HUDEP-2 (cell line): ENCODE measurements around the gene USB1.

Experiments used
- DNase-seq, 76 experiments: peaks; one replicate each; lab custom pipeline; 2025; ENCODE audit not compliant: unreplicated experiment in 76 of 76; lab: John Stamatoyannopoulos, UW

Gene USB1

GRCh38 chr16:57969451-57970123 lies 31.6 kb upstream of the USB1 start:
- no peak for DNase-seq

GRCh38 chr16:57970319-57970718 lies 30.9 kb upstream of the USB1 start:
- DNase-seq: no peak

GRCh38 chr16:57970970-57971369 lies 30.2 kb upstream of the USB1 start, which contains the start of gene CNGB1:
Gene CNGB1 (minus strand): TSS chr16:57971128. CDS start chr16:57967286, 3,842 bp downstream.
- DNase-seq: no peak

- no peak for DNase-seq
These were observed 29.4 kb upstream of the USB1 start for GRCh38 chr16:57971848-57972247.

- no peak for DNase-seq
These were observed 28.9 kb upstream of the USB1 start for GRCh38 chr16:57972306-57972705.

DNA sequence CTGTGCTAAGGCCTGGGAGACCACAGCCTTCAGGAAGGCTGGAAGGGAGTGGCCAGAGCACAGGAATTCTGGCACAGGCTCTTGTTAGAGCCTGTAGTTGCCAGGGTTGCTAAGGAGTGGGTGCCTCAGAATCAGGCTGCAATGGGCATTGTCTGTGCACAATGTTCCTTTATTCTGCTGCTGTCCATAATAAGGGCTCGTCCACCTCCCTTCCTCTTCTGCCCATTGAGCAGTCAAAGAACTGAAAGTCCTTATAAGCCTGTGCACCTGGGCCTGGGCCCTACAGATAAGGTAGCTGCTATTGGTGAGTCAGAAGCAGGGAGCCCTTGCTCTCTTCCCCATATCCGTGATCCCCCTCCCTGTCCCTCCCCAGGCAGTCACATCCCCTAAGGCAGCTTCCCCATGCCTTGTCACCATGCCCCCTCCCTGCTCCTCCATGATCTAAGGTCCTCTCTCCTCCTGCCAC lies 24.8 kb upstream of the USB1 start:
- DNase-seq: peak in 74 of 76 experiments; percentile 25 to 86 (median 68)

- peak in 45 of 76 experiments; percentile 12 to 58 (median 30) for DNase-seq
These were observed 23.7 kb upstream of the USB1 start for GRCh38 chr16:57977418-57978069.

GRCh38 chr16:57978070-57978465 lies 23.1 kb upstream of the USB1 start:
- DNase-seq: peak in 4 of 76 experiments; percentile 3 to 26 (median 10)

DNA sequence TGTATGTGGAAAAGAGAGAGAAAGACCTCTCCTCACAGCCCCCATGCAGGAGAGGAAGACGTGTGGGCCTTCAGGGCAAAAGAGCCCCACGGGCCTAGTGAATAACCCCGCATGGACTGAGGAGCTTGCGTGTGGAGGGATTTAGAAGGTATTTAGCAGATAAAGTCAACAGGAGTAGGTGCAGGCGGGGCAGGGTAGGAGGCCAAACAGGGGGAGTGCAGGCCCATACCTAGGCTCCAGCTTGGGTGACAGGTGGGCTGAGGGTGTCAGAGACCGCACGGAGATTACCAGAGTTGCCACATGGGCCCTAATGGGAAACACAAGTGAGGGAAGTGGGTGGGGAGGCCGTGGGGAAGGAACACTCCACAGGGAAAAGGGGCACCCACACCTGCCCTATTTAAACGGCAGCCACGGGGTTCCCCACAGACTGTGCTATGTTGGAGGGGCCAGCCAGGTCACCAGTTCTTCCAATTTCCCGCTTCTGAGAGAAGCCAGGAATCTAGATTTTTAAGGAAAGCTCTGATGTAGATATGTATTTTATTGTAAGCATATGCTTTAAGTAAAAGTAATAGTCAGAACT lies 22.1 kb upstream of the USB1 start:
- DNase-seq: no peak

- DNase-seq: no peak
These were observed 19.6 kb upstream of the USB1 start for GRCh38 chr16:57981636-57982035.

DNA sequence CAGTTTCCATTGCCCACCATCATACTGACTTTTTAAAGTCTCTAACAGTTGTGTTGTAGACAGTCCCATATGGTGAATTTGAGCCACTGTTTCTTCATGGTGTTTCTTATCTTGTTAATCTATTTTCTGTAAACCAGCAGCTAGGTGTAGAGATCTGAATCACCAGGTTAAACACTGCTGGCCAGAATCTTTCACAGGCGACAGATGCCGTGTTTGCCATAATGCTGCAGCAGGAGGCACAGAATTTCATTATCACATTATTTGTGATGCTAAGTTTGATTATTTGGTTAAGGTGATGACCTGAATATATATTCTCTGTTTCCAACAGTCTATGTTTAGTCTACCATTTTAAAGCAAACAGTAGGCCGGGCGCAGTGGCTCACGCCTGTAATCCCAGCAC lies 18.8 kb upstream of the USB1 start:
- no peak for DNase-seq

DNA sequence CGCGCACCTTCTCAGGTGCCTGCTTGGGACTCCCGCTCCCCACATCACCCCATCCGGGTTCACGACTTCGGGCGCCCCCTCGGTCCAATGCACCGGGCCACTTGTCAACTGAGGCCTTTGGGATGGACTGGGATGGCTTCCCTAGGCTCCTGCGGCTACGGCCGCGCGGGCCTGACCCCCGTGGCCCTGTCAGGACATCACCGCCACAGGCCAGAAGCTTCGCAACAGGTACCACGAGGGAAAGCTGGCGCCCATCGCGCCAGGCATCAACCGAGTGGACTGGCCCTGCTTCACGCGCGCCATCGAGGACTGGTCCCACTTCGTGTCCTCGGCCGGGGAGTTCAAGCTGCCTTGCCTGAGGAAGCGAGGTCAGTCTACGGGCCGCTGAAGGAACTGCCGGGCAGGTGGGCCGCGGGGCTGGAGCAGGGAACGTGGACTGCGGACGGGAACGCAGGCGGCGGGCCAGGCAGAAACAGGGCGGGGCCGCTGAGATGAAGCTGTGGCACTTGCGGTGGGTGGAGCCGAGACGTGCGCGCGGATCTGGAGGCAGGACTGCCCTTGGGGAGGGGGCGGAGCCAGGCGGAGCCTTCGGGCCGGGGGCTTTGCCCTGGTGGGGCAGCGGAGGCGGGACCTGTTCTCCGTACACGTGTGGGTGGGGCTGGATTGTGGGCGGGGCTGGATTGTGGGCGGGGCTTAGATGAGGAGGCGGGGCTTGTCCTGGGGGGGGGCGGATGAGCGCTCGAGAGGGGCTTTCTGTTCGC lies 16.6 kb upstream of the USB1 start:
- DNase-seq: peak in 73 of 76 experiments; percentile 24 to 89 (median 73)

GRCh38 chr16:57985204-57986181 lies 15.7 kb upstream of the USB1 start:
- DNase-seq: no peak

DNA sequence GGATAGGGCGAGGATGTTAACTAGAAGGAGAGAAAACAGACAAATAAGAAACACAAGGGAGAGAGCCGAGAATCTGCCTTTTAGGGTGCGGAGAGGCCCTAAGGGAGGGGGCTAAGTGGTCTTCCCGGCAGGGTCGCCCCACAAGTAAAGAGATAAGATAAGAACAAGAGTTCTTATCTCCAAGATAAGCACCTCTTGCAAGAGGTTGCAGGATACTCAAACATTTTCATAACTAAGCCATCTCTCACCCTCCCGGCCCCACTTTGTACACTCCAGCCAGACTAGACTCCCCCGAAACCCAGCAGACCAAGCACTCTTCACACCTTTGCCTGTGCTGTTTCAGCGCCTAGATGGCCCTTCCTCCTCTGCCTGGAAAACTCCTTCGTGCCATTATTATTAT lies 15.0 kb upstream of the USB1 start:
- no peak for DNase-seq

GRCh38 chr16:57987441-57988177 lies 13.6 kb upstream of the USB1 start:
- DNase-seq: no peak

GRCh38 chr16:57988929-57989328 lies 12.3 kb upstream of the USB1 start:
- no peak for DNase-seq

DNA sequence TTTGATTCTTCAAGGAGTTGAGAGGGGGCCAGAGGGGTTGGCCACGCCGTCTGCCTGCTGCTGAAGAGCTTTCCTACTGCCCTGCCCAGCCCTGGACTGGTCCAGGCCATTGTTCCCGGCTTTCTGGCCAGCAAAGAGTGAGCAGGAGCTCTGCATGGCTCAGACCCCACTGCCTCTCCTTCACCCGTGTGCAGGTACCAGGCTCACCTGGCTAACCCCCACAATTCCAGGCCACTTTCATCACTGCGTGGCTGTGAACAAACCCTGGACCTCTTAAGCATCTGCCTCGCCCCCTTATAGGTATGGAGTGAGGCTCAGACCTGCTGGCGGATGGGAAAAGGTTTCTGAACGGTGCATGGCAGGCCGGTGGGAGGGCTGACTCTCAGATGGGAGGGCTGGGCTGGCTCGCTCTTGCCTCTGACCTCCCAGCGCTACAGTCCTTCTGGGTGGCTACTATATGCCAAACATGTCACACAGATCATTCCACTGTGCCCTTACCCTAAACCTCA lies 9.6 kb upstream of the USB1 start:
- DNase-seq: no peak

DNA sequence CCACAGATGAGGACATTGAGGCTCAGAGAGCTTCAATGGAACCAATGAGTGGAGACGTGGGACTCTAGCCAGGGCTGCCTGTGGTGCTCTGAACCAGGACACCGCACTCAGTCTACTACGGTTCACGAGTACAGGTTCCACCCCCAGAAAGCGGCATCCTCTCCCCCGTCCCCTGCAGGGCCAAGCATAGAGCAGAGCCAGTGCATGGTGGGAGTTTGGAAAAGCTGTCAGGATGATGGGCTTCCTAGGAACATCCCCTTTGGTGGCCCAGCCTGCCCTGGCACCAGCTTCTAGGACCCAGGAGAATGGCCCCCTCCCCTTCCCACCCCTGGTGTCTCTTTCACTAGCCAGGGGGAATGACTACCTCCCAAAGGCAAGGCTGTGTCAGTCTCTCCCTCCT lies 9.1 kb upstream of the USB1 start:
- no peak for DNase-seq

DNA sequence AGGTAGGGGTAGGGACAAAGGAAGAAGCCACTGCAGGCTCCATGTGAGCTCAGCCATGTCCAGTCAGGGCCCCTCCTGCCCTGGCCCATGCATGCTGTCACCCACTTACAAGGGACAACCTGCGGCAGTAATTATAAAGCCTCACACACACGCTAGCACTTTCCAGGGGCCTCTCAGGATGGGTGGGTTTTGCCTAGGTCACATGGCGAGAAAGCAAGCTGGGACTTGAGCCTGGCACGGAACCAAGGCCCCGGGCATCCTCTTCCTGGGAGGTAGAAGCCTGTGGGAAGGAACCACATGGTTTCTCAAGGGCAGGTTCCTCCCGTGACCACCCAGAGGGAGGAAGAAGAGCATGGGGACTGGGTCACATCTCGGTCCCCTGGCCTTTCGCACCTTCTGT lies 7.8 kb upstream of the USB1 start:
- no peak for DNase-seq
